Immature natural killer cell (primary cell): ENCODE measurements around the gene LRRC23. TPM values are rescaled to one million over a fixed set of nuclear protein-coding genes. Genes with fewer than 3 reads are reported as not detected.

Experiments used
- DNase-seq, 3 donors: peaks; one replicate each; pipeline ENCODE4 v3.0.0; 2022; ENCODE audit warnings: mixed read lengths in 1 of 3
- H3K27ac Mint-ChIP-seq, 6 donors: one replicate each; pipeline ENCODE4 v1.8.0; 2020; ENCODE audit warnings: mixed read lengths in 6 of 6, mild to moderate bottlenecking in 5 of 6, inconsistent platforms in 4 of 6, moderate library complexity in 3 of 6
- H3K27me3 Mint-ChIP-seq, 3 donors: one replicate each; pipeline ENCODE4 v1.8.0; 2020 to 2021; ENCODE audit warnings: low read depth in 3 of 3, mild to moderate bottlenecking in 3 of 3, mixed read lengths in 3 of 3, moderate library complexity in 3 of 3, inconsistent platforms in 1 of 3
- H3K36me3 Mint-ChIP-seq, 3 donors: one replicate each; pipeline ENCODE4 v1.8.0; 2020; ENCODE audit warnings: mixed read lengths in 3 of 3, inconsistent platforms in 2 of 3, mild to moderate bottlenecking in 2 of 3
- H3K4me1 Mint-ChIP-seq, 2 donors: one replicate each; pipeline ENCODE4 v1.8.0; 2020; ENCODE audit warnings: inconsistent platforms in 2 of 2, mild to moderate bottlenecking in 2 of 2, mixed read lengths in 2 of 2, moderate library complexity in 1 of 2
- H3K4me3 Mint-ChIP-seq, 5 donors: one replicate each; pipeline ENCODE4 v1.8.0; 2020; ENCODE audit warnings: mild to moderate bottlenecking in 5 of 5, mixed read lengths in 5 of 5, inconsistent platforms in 3 of 5, moderate library complexity in 3 of 5
- H3K9me3 Mint-ChIP-seq, 6 donors: one replicate each; pipeline ENCODE4 v1.8.0; 2020; ENCODE audit warnings: mild to moderate bottlenecking in 6 of 6, mixed read lengths in 6 of 6, inconsistent platforms in 4 of 6, moderate library complexity in 3 of 6
- polyA plus RNA-seq, 3 donors: library from polyadenylated mRNA; unstranded; fragments of 300-500 nt; fragmentation: Illumina TruSeq; gene quantifications; one replicate each; pipeline ENCODE4 v1.2.3, GENCODE V29; 2021

LRRC23 gene
- polyA plus RNA-seq, 3 donors from 2014 or later = 2.3 to 4.4 (median 2.4) TPM

DNA sequence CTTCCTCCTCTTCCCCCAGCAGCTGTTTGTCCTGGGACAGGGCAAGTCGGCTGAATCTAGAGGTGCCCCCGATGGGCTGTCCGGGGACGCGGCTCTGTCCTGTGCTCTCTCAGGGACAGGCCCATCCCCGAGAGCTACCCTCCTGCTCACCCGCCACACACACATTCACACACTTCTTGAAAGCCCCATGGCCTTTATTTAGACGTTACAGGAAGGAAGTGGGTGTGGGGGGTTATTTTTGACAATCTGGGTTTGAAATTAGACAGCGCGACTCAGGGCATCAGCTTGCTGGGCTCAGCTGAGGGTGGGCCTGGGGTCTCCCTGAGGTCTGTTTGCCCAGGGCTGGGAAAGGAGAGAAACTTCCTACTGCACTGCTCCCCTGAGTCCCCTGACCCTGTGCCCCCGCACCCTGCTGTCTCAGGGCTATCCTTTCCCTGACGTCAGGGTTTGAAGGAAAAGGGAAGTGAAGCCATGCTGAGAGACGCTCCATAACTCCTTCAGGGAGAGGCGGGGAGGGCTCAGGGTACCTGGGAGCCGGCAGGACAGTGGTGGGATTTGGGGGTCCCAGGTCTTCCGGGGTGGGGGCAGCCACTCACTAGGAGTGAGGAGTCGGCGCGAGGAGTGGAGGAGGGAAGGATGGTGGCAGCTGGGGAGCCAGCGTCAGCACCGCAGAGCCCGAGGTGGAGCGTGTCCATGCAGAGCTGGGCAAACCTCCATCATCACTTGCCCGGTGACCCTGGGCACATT lies 54.6 kb downstream of the LRRC23 start:
- Mint-ChIP-seq H3K27ac (peak overlapping the region; percentile 95 to 100 (median 99)), H3K36me3 (peaks cover 21 to 47% (median 31%) of the 10 kb centered on the region in 3 donors), H3K4me1 (peaks cover 80 to 84% of the 10 kb centered on the region in 2 donors), H3K9me3 (no peaks in the 10 kb centered on the region), H3K27me3 (peaks cover 19 to 47% (median 22%) of the 10 kb centered on the region in 3 donors), H3K4me3 (peak overlapping the region; percentile 86 to 98 (median 91))
- peak; percentile 84 to 89 (median 87) for DNase-seq

- Mint-ChIP-seq H3K9me3 (no peaks in the 10 kb centered on the region), H3K27me3 (peaks cover 15 to 40% (median 19%) of the 10 kb centered on the region in 3 donors), H3K27ac (peak overlapping the region; percentile 95 to 100 (median 99)), H3K36me3 (peaks cover 21 to 44% (median 31%) of the 10 kb centered on the region in 3 donors), H3K4me3 (peak overlapping the region; percentile 86 to 98 (median 91)), H3K4me1 (peaks cover 78 to 84% of the 10 kb centered on the region in 2 donors)
- DNase-seq = no peak
Measured at GRCh38 chr12:6959805-6960592, 55.4 kb downstream of the LRRC23 start.

DNA sequence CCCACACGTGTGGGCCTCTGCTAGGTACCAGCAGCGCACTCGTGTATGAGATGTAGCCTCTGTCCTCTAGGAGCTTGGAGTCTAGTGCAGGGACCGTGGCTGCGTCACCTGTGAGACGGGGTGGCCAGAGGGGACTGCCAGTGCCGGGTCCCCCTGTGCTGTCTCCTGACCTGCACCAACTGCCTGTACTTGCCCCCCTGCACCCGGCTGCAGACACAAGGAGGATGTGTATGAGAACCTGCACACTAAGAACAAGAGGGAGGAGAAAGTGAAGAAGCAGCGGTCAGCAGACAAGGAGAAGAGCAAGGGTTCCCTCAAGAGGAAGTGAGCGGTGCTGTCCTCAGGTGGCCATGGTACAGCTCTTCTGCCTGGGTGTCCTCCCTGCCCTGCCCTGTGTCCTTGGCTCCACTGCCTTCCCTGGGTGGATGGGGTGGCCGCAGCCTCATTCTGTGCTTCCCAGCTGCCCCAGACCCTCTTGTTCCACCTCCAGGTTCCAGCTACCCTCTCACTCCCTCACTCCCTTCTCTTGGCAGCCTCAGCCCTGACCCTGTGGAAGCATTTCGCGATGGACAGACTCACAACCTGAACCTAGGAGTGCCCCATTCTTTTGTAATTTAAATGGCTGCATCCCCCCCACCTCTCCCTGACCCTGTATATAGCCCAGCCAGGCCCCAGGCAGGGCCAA lies 56.1 kb downstream of the LRRC23 start:
- Mint-ChIP-seq H3K36me3 (peaks cover 21 to 51% (median 36%) of the 10 kb centered on the region in 3 donors), H3K27ac (peak overlapping the region; percentile 95 to 99 (median 97)), H3K27me3 (peaks cover 15 to 35% (median 18%) of the 10 kb centered on the region in 3 donors), H3K4me1 (peaks cover 75 to 84% of the 10 kb centered on the region in 2 donors), H3K4me3 (peak overlapping the region; percentile 70 to 82 (median 81)), H3K9me3 (no peaks in the 10 kb centered on the region)
- DNase-seq = peak; percentile 60 to 72 (median 60)

DNA sequence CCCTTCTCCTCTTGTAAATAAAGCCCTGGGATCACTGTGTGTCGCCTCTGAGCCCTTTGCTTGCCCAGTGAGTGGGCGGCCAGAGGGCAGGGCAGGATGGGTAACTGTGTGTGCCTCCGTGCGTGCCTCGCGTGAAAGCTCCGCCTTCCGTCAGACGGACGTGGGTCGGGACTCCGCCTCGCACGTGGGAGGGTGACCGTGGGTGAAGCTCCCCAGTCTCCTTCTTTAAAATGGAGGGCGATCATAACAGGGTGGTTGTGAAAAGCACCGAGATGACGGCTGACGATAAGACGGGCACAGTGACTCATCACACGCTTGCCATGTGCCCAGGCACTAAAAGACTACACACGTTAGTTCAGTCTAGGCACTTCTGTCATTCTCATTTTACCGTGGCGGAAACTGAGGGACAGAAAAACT lies 56.7 kb downstream of the LRRC23 start:
- Mint-ChIP-seq H3K27ac (peak overlapping the region; percentile 95 to 99 (median 97)), H3K9me3 (no peaks in the 10 kb centered on the region), H3K4me1 (peaks cover 70 to 82% of the 10 kb centered on the region in 2 donors), H3K4me3 (peak overlapping the region; percentile 70 to 82 (median 81)), H3K36me3 (peaks cover 21 to 49% (median 33%) of the 10 kb centered on the region in 3 donors), H3K27me3 (peaks cover 15 to 33% (median 16%) of the 10 kb centered on the region in 3 donors)
- peak; percentile 83 to 89 (median 83) for DNase-seq

DNA sequence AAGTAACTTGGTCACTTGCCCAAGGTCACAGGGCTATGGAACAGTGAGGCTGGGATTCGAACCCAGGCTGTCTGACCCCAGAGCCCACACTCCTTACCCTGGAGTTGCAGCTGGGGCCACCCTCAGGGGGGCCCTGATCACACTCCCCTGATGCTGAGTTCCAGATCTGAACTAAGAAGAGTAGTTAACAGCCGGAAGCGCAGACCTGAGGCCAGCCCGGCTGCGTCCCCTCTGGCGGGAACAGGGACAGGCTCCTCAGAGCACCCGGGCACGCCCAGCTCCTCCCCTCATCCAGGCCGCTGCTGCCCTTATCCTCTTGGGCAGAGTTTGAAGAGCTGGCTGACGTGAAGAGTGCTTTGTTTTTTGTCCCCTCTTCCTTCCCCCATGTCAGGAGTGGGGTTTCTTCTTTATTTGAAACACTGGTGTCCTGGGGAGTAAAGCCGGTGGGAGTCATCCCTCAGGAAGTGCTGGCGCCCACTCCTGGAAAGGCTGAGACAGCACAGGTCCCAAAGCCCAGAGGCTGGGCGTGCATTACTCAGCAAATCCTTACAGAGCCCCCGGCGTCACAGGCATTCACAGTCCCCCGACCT lies 57.2 kb downstream of the LRRC23 start:
- DNase-seq = no peak
- peak overlapping the region; percentile 95 to 99 (median 97) for H3K27ac Mint-ChIP-seq
- peaks cover 10 to 28% (median 12%) of the 10 kb centered on the region in 3 donors for H3K27me3 Mint-ChIP-seq
- H3K4me1 Mint-ChIP-seq = peaks cover 65 to 79% of the 10 kb centered on the region in 2 donors
- peaks cover 18 to 47% (median 31%) of the 10 kb centered on the region in 3 donors for H3K36me3 Mint-ChIP-seq
- peak overlapping the region; percentile 70 to 82 (median 81) for H3K4me3 Mint-ChIP-seq
- H3K9me3 Mint-ChIP-seq = no peaks in the 10 kb centered on the region

- DNase-seq = no peak
- H3K9me3 Mint-ChIP-seq = no peaks in the 10 kb centered on the region
- peaks cover 13 to 44% (median 25%) of the 10 kb centered on the region in 3 donors for H3K36me3 Mint-ChIP-seq
- H3K27me3 Mint-ChIP-seq = peaks cover 8 to 22% (median 9%) of the 10 kb centered on the region in 3 donors
- peak overlapping the region; percentile 95 to 99 (median 97) for H3K27ac Mint-ChIP-seq
- peaks cover 58 to 72% of the 10 kb centered on the region in 2 donors for H3K4me1 Mint-ChIP-seq
- peak overlapping the region in 3 of 5 donors; percentile 30 to 81 (median 40) for H3K4me3 Mint-ChIP-seq
Measured at GRCh38 chr12:6962285-6963015, 57.8 kb downstream of the LRRC23 start.

GRCh38 chr12:6963016-6963731 lies 58.6 kb downstream of the LRRC23 start:
- Mint-ChIP-seq H3K27ac (peak overlapping the region in 2 of 6 donors; percentile 95 to 98), H3K4me1 (peaks cover 51 to 65% of the 10 kb centered on the region in 2 donors), H3K4me3 (peak overlapping the region in 1 of 5 donors; percentile 12), H3K36me3 (peaks cover 13 to 42% (median 25%) of the 10 kb centered on the region in 3 donors), H3K27me3 (peaks cover 8 to 20% (median 9%) of the 10 kb centered on the region in 3 donors), H3K9me3 (no peaks in the 10 kb centered on the region)
- DNase-seq = no peak

Other genes with a start within 250 kb of the LRRC23 start
- 100 to 1,000 TPM in 1 of 3 donors, 10 to 100 TPM in 2; 60.7 to 156 (median 93.9) TPM for gene ING4, start 241.7 kb upstream of the LRRC23 start, polyA plus RNA-seq
- 10 to 100 TPM; 14.6 to 41.5 (median 31.6) TPM for gene ZNF384, start 215.4 kb upstream of the LRRC23 start, polyA plus RNA-seq
- gene PIANP, start 204.0 kb upstream of the LRRC23 start, polyA plus RNA-seq = not detected
- gene COPS7A, start 180.8 kb upstream of the LRRC23 start, polyA plus RNA-seq = 10 to 100 TPM; 34.1 to 62.1 (median 45.6) TPM
- 100 to 1,000 TPM; 102 to 165 (median 155) TPM for gene MLF2, start 151.7 kb upstream of the LRRC23 start, polyA plus RNA-seq
- gene PTMS, start 138.5 kb upstream of the LRRC23 start, polyA plus RNA-seq = 1 to 10 TPM in 2 of 3 donors, under 1 TPM in 1; 0.40 to 8.0 (median 4.9) TPM
- gene LAG3, start 132.3 kb upstream of the LRRC23 start, polyA plus RNA-seq = 1 to 10 TPM; 1.3 to 8.3 (median 1.6) TPM
- 10 to 100 TPM in 1 of 3 donors, 1 to 10 TPM in 2; 2.0 to 11.7 (median 6.6) TPM for gene CD4, start 115.3 kb upstream of the LRRC23 start, polyA plus RNA-seq
- not detected for gene GPR162, start 83.0 kb upstream of the LRRC23 start, polyA plus RNA-seq
- gene P3H3, start 76.4 kb upstream of the LRRC23 start, polyA plus RNA-seq = not detected
- not detected for gene GNB3, start 63.9 kb upstream of the LRRC23 start, polyA plus RNA-seq
- 1 to 10 TPM in 1 of 3 donors, under 1 TPM in 1, not detected in 1; 0.99 to 1.5 TPM for gene CDCA3, start 53.5 kb upstream of the LRRC23 start, polyA plus RNA-seq
- 10 to 100 TPM; 41.3 to 54.0 (median 52.0) TPM for gene USP5, start 52.7 kb upstream of the LRRC23 start, polyA plus RNA-seq
- gene TPI1, start 37.3 kb upstream of the LRRC23 start, polyA plus RNA-seq = 1,000 to 10,000 TPM in 1 of 3 donors, 100 to 1,000 TPM in 2; 801 to 1,209 (median 811) TPM
- 10 to 100 TPM; 11.2 to 17.0 (median 11.4) TPM for gene SPSB2, start 31.5 kb upstream of the LRRC23 start, polyA plus RNA-seq
- 1 to 10 TPM; 2.0 to 6.5 (median 3.8) TPM for gene ENO2, start 9.8 kb downstream of the LRRC23 start, polyA plus RNA-seq
- 1 to 10 TPM in 2 of 3 donors, not detected in 1; 1.0 to 2.1 TPM for gene ATN1, start 23.1 kb downstream of the LRRC23 start, polyA plus RNA-seq
- gene RNU7-1, start 39.0 kb downstream of the LRRC23 start, polyA plus RNA-seq = not detected
- gene C12orf57, start 39.2 kb downstream of the LRRC23 start, polyA plus RNA-seq = 100 to 1,000 TPM in 2 of 3 donors, 10 to 100 TPM in 1; 83.7 to 315 (median 170) TPM
- 100 to 1,000 TPM; 231 to 513 (median 294) TPM for gene PTPN6, start 46.5 kb downstream of the LRRC23 start, polyA plus RNA-seq
- gene PHB2, start 65.8 kb downstream of the LRRC23 start, polyA plus RNA-seq = 100 to 1,000 TPM; 121 to 141 (median 136) TPM
- 10 to 100 TPM; 46.2 to 83.8 (median 65.5) TPM for gene EMG1, start 66.1 kb downstream of the LRRC23 start, polyA plus RNA-seq
- 10 to 100 TPM; 18.4 to 39.2 (median 34.8) TPM for gene LPCAT3, start 113.7 kb downstream of the LRRC23 start, polyA plus RNA-seq
- gene C1S, start 155.9 kb downstream of the LRRC23 start, polyA plus RNA-seq = not detected
- 1 to 10 TPM in 1 of 3 donors, under 1 TPM in 1, not detected in 1; 0.98 to 3.9 TPM for gene C1R, start 187.6 kb downstream of the LRRC23 start, polyA plus RNA-seq
- 10 to 100 TPM in 1 of 3 donors, 1 to 10 TPM in 1, under 1 TPM in 1; 0.75 to 10.5 (median 8.5) TPM for gene C1RL, start 204.4 kb downstream of the LRRC23 start, polyA plus RNA-seq
- not detected for gene RBP5, start 224.1 kb downstream of the LRRC23 start, polyA plus RNA-seq
- 10 to 100 TPM in 2 of 3 donors, 1 to 10 TPM in 1; 7.6 to 18.9 (median 13.8) TPM for gene CLSTN3, start 225.5 kb downstream of the LRRC23 start, polyA plus RNA-seq